ENCODE data around the gene PXMP2. TPM values are rescaled to one million over a fixed set of nuclear protein-coding genes. Genes with fewer than 3 reads are reported as not detected.

PXMP2 gene
- total and polyA plus RNA-seq, 2 of the 8 experiments (the other 6 are each of a cell fraction or from before 2014, with no cell fraction given), result 13.8 to 15.1 TPM

GRCh38 chr12:132665149-132665491, 22.3 kb upstream of the PXMP2 start:
- WGBS, 2 experiments (ENCODE audit: extremely low coverage in 1 of 2, insufficient coverage in 1 of 2, insufficient read length in 1 of 2, insufficient replicate concordance in 2 of 2, low coverage in 1 of 2, low lambda C conversion rate in 2 of 2, missing lambda C conversion rate in 1 of 2), result 94% methylated on average over 13 of the region's 13 CpGs; no CpG with 5 or more reads in 1 of the 2 experiments
- Histone ChIP-seq H3K23me2 (ENCODE audit: low read depth, low read length) (no peaks in the 10 kb centered on the region), H3K23ac (ENCODE audit: insufficient read length) (no peak overlapping the region), H3K79me1 (ENCODE audit: low read depth, low read length) (no peaks in the 10 kb centered on the region; the same call in 1 of the 2 replicates), H2AK5ac (ENCODE audit: low read depth, low read length) (no peak overlapping the region), H3K56ac (replicated peaks; ENCODE audit: insufficient read length, low read depth, low read length) (no peak overlapping the region), H3K18ac (ENCODE audit: extremely low read depth, low read length) (no peak overlapping the region), H2BK5ac (ENCODE audit: low read depth, low read length) (no peak overlapping the region), H3K36me3 (ENCODE audit: control insufficient read depth in 2 of 4, insufficient read depth in 4 of 4, low read length in 3 of 4) (peaks cover 58 to 98% (median 86%) of the 10 kb centered on the region in 4 experiments), H2BK12ac (ENCODE audit: low read depth, low read length) (no peak overlapping the region), H3K4ac (replicated peaks; ENCODE audit: insufficient read length, low read depth, low read length) (no peak overlapping the region), H3K4me1 (replicated peaks in 1 of 4; ENCODE audit: control insufficient read depth in 3 of 4, insufficient read depth in 4 of 4, low read length in 3 of 4) (no peaks in the 10 kb centered on the region), H3K9ac (replicated peaks in 1 of 4; ENCODE audit: extremely low read depth in 1 of 4, low read depth in 3 of 4, low read length in 3 of 4) (no peak overlapping the region), H3K4me2 (ENCODE audit: insufficient read depth in 1 of 2, low read depth in 2 of 2, low read length in 2 of 2) (no peak overlapping the region), H3K27me3 (replicated peaks in 1 of 4; ENCODE audit: control insufficient read depth in 3 of 4, extremely low read depth in 1 of 4, insufficient read depth in 3 of 4, low read length in 3 of 4) (no peaks in the 10 kb centered on the region; a peak in 1 of 7 replicates), H4K8ac (ENCODE audit: extremely low read depth, insufficient read depth, low read length) (no peak overlapping the region), H3K9me3 (ENCODE audit: insufficient read depth in 2 of 2, low read depth in 1 of 2, low read length in 1 of 2) (no peaks in the 10 kb centered on the region), H3K27ac (ENCODE audit: low read depth, low read length) (no peak overlapping the region), H4K20me1 (replicated peaks in 1 of 2; ENCODE audit: control insufficient read depth in 1 of 2, insufficient read depth in 2 of 2, low read length in 2 of 2) (peaks cover 11 to 20% of the 10 kb centered on the region in 2 experiments), H2BK120ac (replicated peaks; ENCODE audit: low read depth, low read length) (no peak overlapping the region), H2AFZ (ENCODE audit: low read length) (no peak overlapping the region), H4K91ac (replicated peaks; ENCODE audit: insufficient read length, low read length) (no peak overlapping the region), H2BK20ac (ENCODE audit: low read length) (no peak overlapping the region), H3K79me2 (ENCODE audit: control insufficient read depth in 1 of 2, insufficient read depth in 2 of 2, low read length in 2 of 2) (no peaks in the 10 kb centered on the region), H3K4me3 (ENCODE audit: extremely low read depth in 1 of 4, insufficient read depth in 2 of 4, low read depth in 3 of 4, low read length in 4 of 4) (no peak overlapping the region), H2BK15ac (ENCODE audit: low read length) (no peak overlapping the region), H3K14ac (ENCODE audit: insufficient read length) (no peak overlapping the region), H4K5ac (ENCODE audit: insufficient read length, low read depth, low read length) (no peak overlapping the region)
- POLR2A ChIA-PET (ENCODE audit: partially characterized antibody), result interaction anchor here (1.0 to 1.6 kb wide), 2 partner anchors 12 to 28 kb away, joined by 3 read pairs; no protein-coding TSS in a partner anchor
- TF ChIP-seq CBX8 (IDR thresholded peaks at IDR 0.05; ENCODE audit: borderline replicate concordance, low read depth, low read length) (no peak), CEBPB (IDR thresholded peaks at IDR 0.05; ENCODE audit: low read depth, low read length) (no peak), SRF (IDR thresholded peaks at IDR 0.05; ENCODE audit: low read depth, low read length) (no peak), SP4 (IDR thresholded peaks at IDR 0.05; ENCODE audit: low read length) (no peak), MAFK (IDR thresholded peaks at IDR 0.05; ENCODE audit: low read depth, low read length) (no peak), TAF7 (optimal IDR thresholded peaks at IDR 0.05; ENCODE audit: borderline replicate concordance, low read depth, low read length) (no peak), NANOG (IDR thresholded peaks at IDR 0.05; ENCODE audit: insufficient read depth, low read depth, low read length, poor library complexity, severe bottlenecking) (no peak), SP2 (IDR thresholded peaks at IDR 0.05; ENCODE audit: low read length) (no peak), E2F6 (IDR thresholded peaks at IDR 0.05) (no peak), SP1 (IDR thresholded peaks at IDR 0.05; ENCODE audit: low read depth, low read length) (no peak)
- no peak for DNase-seq (ENCODE audit: low read depth in 1 of 2, low spot score in 2 of 2)
- CTCF ChIA-PET (ENCODE audit: partially characterized antibody), result interaction anchor here (0.7 to 1.7 kb wide), 2 partner anchors 20 to 24 kb away, joined by 3 read pairs; no protein-coding TSS in a partner anchor
- FAIRE-seq, result no peak
